ENCODE data around the gene EMX1.

The EMX1 gene

GRCh38 chr2:72927619-72928550, 10.6 kb downstream of the EMX1 start:
- no peaks in the 10 kb centered on the region for H3K9me3 Mint-ChIP-seq
- no peak overlapping the region for H3K4me3 Mint-ChIP-seq
- peaks cover 13% of the 10 kb centered on the region for H3K4me1 Mint-ChIP-seq (ENCODE audit: low read depth)
- no peaks in the 10 kb centered on the region for H3K36me3 Mint-ChIP-seq (ENCODE audit: low read depth)
- H3K27ac Mint-ChIP-seq, result no peak overlapping the region
- peaks cover 15% of the 10 kb centered on the region for H3K27me3 Mint-ChIP-seq

GRCh38 chr2:72929010-72929409, 11.7 kb downstream of the EMX1 start:
- Mint-ChIP-seq H3K9me3 (no peaks in the 10 kb centered on the region), H3K27ac (no peak overlapping the region), H3K4me1 (ENCODE audit: low read depth) (peaks cover 8% of the 10 kb centered on the region), H3K27me3 (peaks cover 4% of the 10 kb centered on the region), H3K4me3 (no peak overlapping the region), H3K36me3 (ENCODE audit: low read depth) (no peaks in the 10 kb centered on the region)

GRCh38 chr2:72931280-72931910, 14.1 kb downstream of the EMX1 start:
- no peak overlapping the region for H3K27ac Mint-ChIP-seq
- H3K4me1 Mint-ChIP-seq (ENCODE audit: low read depth), result no peaks in the 10 kb centered on the region
- no peaks in the 10 kb centered on the region for H3K9me3 Mint-ChIP-seq
- peaks cover 3% of the 10 kb centered on the region for H3K27me3 Mint-ChIP-seq
- no peak overlapping the region for H3K4me3 Mint-ChIP-seq
- no peaks in the 10 kb centered on the region for H3K36me3 Mint-ChIP-seq (ENCODE audit: low read depth)

GRCh38 chr2:72932045-72932740, 14.9 kb downstream of the EMX1 start:
- Mint-ChIP-seq H3K36me3 (ENCODE audit: low read depth) (no peaks in the 10 kb centered on the region), H3K27ac (no peak overlapping the region), H3K4me3 (no peak overlapping the region), H3K4me1 (ENCODE audit: low read depth) (no peaks in the 10 kb centered on the region), H3K9me3 (no peaks in the 10 kb centered on the region), H3K27me3 (peaks cover 3% of the 10 kb centered on the region)

GRCh38 chr2:72932805-72933204, 15.5 kb downstream of the EMX1 start:
- H3K27me3 Mint-ChIP-seq, result peaks cover 3% of the 10 kb centered on the region
- H3K4me1 Mint-ChIP-seq (ENCODE audit: low read depth), result no peaks in the 10 kb centered on the region
- H3K27ac Mint-ChIP-seq, result no peak overlapping the region
- H3K36me3 Mint-ChIP-seq (ENCODE audit: low read depth), result no peaks in the 10 kb centered on the region
- no peaks in the 10 kb centered on the region for H3K9me3 Mint-ChIP-seq
- no peak overlapping the region for H3K4me3 Mint-ChIP-seq

GRCh38 chr2:72933207-72933606, 15.9 kb downstream of the EMX1 start:
- no peaks in the 10 kb centered on the region for H3K9me3 Mint-ChIP-seq
- H3K27me3 Mint-ChIP-seq, result peaks cover 3% of the 10 kb centered on the region
- no peaks in the 10 kb centered on the region for H3K36me3 Mint-ChIP-seq (ENCODE audit: low read depth)
- H3K27ac Mint-ChIP-seq, result no peak overlapping the region
- no peaks in the 10 kb centered on the region for H3K4me1 Mint-ChIP-seq (ENCODE audit: low read depth)
- no peak overlapping the region for H3K4me3 Mint-ChIP-seq

GRCh38 chr2:72933646-72934151, 16.4 kb downstream of the EMX1 start:
- no peak overlapping the region for H3K27ac Mint-ChIP-seq
- H3K27me3 Mint-ChIP-seq, result peaks cover 3% of the 10 kb centered on the region
- H3K9me3 Mint-ChIP-seq, result no peaks in the 10 kb centered on the region
- no peaks in the 10 kb centered on the region for H3K36me3 Mint-ChIP-seq (ENCODE audit: low read depth)
- no peak overlapping the region for H3K4me3 Mint-ChIP-seq
- H3K4me1 Mint-ChIP-seq (ENCODE audit: low read depth), result no peaks in the 10 kb centered on the region

- H3K27ac Mint-ChIP-seq, result no peak overlapping the region
- no peaks in the 10 kb centered on the region for H3K4me1 Mint-ChIP-seq (ENCODE audit: low read depth)
- H3K36me3 Mint-ChIP-seq (ENCODE audit: low read depth), result no peaks in the 10 kb centered on the region
- H3K27me3 Mint-ChIP-seq, result peaks cover 3% of the 10 kb centered on the region
- no peak overlapping the region for H3K4me3 Mint-ChIP-seq
- no peaks in the 10 kb centered on the region for H3K9me3 Mint-ChIP-seq
These were observed 17.6 kb downstream of the EMX1 start for GRCh38 chr2:72934683-72935610.

GRCh38 chr2:72935611-72935957, 18.3 kb downstream of the EMX1 start:
- Mint-ChIP-seq H3K4me3 (no peak overlapping the region), H3K36me3 (ENCODE audit: low read depth) (no peaks in the 10 kb centered on the region), H3K27ac (no peak overlapping the region), H3K9me3 (no peaks in the 10 kb centered on the region), H3K4me1 (ENCODE audit: low read depth) (no peaks in the 10 kb centered on the region), H3K27me3 (peaks cover 3% of the 10 kb centered on the region)

- Mint-ChIP-seq H3K36me3 (ENCODE audit: low read depth) (no peaks in the 10 kb centered on the region), H3K4me3 (no peak overlapping the region), H3K4me1 (ENCODE audit: low read depth) (no peaks in the 10 kb centered on the region), H3K27ac (no peak overlapping the region), H3K27me3 (no peaks in the 10 kb centered on the region), H3K9me3 (no peaks in the 10 kb centered on the region)
These were observed 19.5 kb downstream of the EMX1 start for GRCh38 chr2:72936660-72937355.

- Mint-ChIP-seq H3K4me3 (no peak overlapping the region), H3K36me3 (ENCODE audit: low read depth) (no peaks in the 10 kb centered on the region), H3K27ac (no peak overlapping the region), H3K4me1 (ENCODE audit: low read depth) (no peaks in the 10 kb centered on the region), H3K27me3 (no peaks in the 10 kb centered on the region), H3K9me3 (no peaks in the 10 kb centered on the region)
These were observed 20.0 kb downstream of the EMX1 start for GRCh38 chr2:72937356-72937669.

- Mint-ChIP-seq H3K4me1 (ENCODE audit: low read depth) (no peaks in the 10 kb centered on the region), H3K36me3 (ENCODE audit: low read depth) (no peaks in the 10 kb centered on the region), H3K27me3 (no peaks in the 10 kb centered on the region), H3K4me3 (no peak overlapping the region), H3K9me3 (no peaks in the 10 kb centered on the region), H3K27ac (no peak overlapping the region)
These were observed 21.1 kb downstream of the EMX1 start for GRCh38 chr2:72938455-72938854.

GRCh38 chr2:72940361-72940760, 23.0 kb downstream of the EMX1 start:
- Mint-ChIP-seq H3K36me3 (ENCODE audit: low read depth) (no peaks in the 10 kb centered on the region), H3K27ac (no peak overlapping the region), H3K4me1 (ENCODE audit: low read depth) (no peaks in the 10 kb centered on the region), H3K9me3 (no peaks in the 10 kb centered on the region), H3K4me3 (no peak overlapping the region), H3K27me3 (no peaks in the 10 kb centered on the region)

GRCh38 chr2:72940786-72941185, 23.5 kb downstream of the EMX1 start:
- H3K27ac Mint-ChIP-seq, result no peak overlapping the region
- no peaks in the 10 kb centered on the region for H3K9me3 Mint-ChIP-seq
- no peaks in the 10 kb centered on the region for H3K36me3 Mint-ChIP-seq (ENCODE audit: low read depth)
- no peak overlapping the region for H3K4me3 Mint-ChIP-seq
- no peaks in the 10 kb centered on the region for H3K27me3 Mint-ChIP-seq
- no peaks in the 10 kb centered on the region for H3K4me1 Mint-ChIP-seq (ENCODE audit: low read depth)

Measured in stimulated activated naive CD8-positive, alpha-beta T cell treated with anti-CD3 and anti-CD28 coated beads, Interleukin-15, Interleukin-2, amounts not matched to agents 100 ng/mL and 50 ng/mL, for 24 hours (primary cell).